Ectodermal cell (in vitro differentiated cells): ENCODE results near the gene ST6GALNAC4.

Experiments used
- H3K27ac ChIP-seq: 2 replicates; pipeline ENCODE4 v1.7.0; 2013; ENCODE audit warnings: mild to moderate bottlenecking, low read depth, low read length; ENCODE audit not compliant: insufficient read depth, poor library complexity, severe bottlenecking
- H3K27me3 ChIP-seq: 2 replicates; pipeline ENCODE4 v1.7.0; 2013; ENCODE audit warnings: mild to moderate bottlenecking, low read length; ENCODE audit not compliant: insufficient read depth, control insufficient read depth, poor library complexity, severe bottlenecking
- H3K36me3 ChIP-seq: one replicate; pipeline ENCODE4 v1.7.0; 2013; ENCODE audit warnings: low read length; ENCODE audit not compliant: control insufficient read depth, insufficient read depth
- H3K4me1 ChIP-seq: one replicate; pipeline ENCODE4 v1.7.0; 2013; ENCODE audit warnings: low read length; ENCODE audit not compliant: control insufficient read depth, insufficient read depth
- H3K4me3 ChIP-seq: 2 replicates; pipeline ENCODE4 v1.7.0; 2013; ENCODE audit warnings: low read depth, low read length, control low read depth; ENCODE audit not compliant: insufficient read depth
- H3K9me3 ChIP-seq: 2 replicates; pipeline ENCODE4 v1.7.0; 2013; ENCODE audit warnings: mild to moderate bottlenecking, low read length, moderate library complexity; ENCODE audit not compliant: control insufficient read depth
- WGBS, 2 experiments: methylation state at CpG; one replicate each; pipeline ENCODE4 v1.1.7; 2013; ENCODE audit warnings: missing lambda C conversion rate in 2 of 2; 5-methylcytosine and 5-hydroxymethylcytosine counted together

ST6GALNAC4 gene

GRCh38 chr9:127946728-127947127, 29.9 kb upstream of the ST6GALNAC4 start:
- 86 to 90% methylated on average over 3 of the region's 3 CpGs for WGBS, 2 experiments
- no peaks in the 10 kb centered on the region for H3K9me3 ChIP-seq
- H3K4me1 ChIP-seq: peaks cover 17% of the 10 kb centered on the region
- H3K36me3 ChIP-seq: peaks cover 7% of the 10 kb centered on the region
- H3K4me3 ChIP-seq: no peak overlapping the region
- no peak overlapping the region for H3K27ac ChIP-seq
- H3K27me3 ChIP-seq: no peaks in the 10 kb centered on the region

- H3K27me3 ChIP-seq: no peaks in the 10 kb centered on the region
- peaks cover 13% of the 10 kb centered on the region for H3K4me1 ChIP-seq
- 95 to 96% methylated on average over 9 of the region's 9 CpGs for WGBS, 2 experiments
- no peak overlapping the region for H3K27ac ChIP-seq
- peaks cover 7% of the 10 kb centered on the region for H3K36me3 ChIP-seq
- no peak overlapping the region for H3K4me3 ChIP-seq
- H3K9me3 ChIP-seq: no peaks in the 10 kb centered on the region
These were observed 29.1 kb upstream of the ST6GALNAC4 start for GRCh38 chr9:127945942-127946341.

GRCh38 chr9:127945338-127945737, 28.5 kb upstream of the ST6GALNAC4 start:
- Histone ChIP-seq H3K4me1 (peaks cover 10% of the 10 kb centered on the region), H3K36me3 (peaks cover 7% of the 10 kb centered on the region), H3K4me3 (no peak overlapping the region), H3K27me3 (no peaks in the 10 kb centered on the region), H3K9me3 (no peaks in the 10 kb centered on the region), H3K27ac (no peak overlapping the region)
- 96% methylated on average over 24 of the region's 24 CpGs for WGBS, 2 experiments

- WGBS, 2 experiments: 95 to 97% methylated on average over 38 of the region's 38 CpGs
- peaks cover 10% of the 10 kb centered on the region for H3K4me1 ChIP-seq
- no peaks in the 10 kb centered on the region for H3K9me3 ChIP-seq
- H3K27ac ChIP-seq: no peak overlapping the region
- peaks cover 7% of the 10 kb centered on the region for H3K36me3 ChIP-seq
- H3K4me3 ChIP-seq: no peak overlapping the region
- no peaks in the 10 kb centered on the region for H3K27me3 ChIP-seq
These were observed 27.9 kb upstream of the ST6GALNAC4 start for GRCh38 chr9:127944586-127945218.

- no peaks in the 10 kb centered on the region for H3K9me3 ChIP-seq
- H3K27ac ChIP-seq: no peak overlapping the region
- no peak overlapping the region for H3K4me3 ChIP-seq
- H3K36me3 ChIP-seq: peaks cover 7% of the 10 kb centered on the region
- WGBS, 2 experiments: 35 to 37% methylated on average over 12 to 13 of the region's 13 CpGs
- H3K27me3 ChIP-seq: no peaks in the 10 kb centered on the region
- H3K4me1 ChIP-seq: peaks cover 10% of the 10 kb centered on the region
These were observed 26.9 kb upstream of the ST6GALNAC4 start for GRCh38 chr9:127943731-127944144.

GRCh38 chr9:127943011-127943662, 26.3 kb upstream of the ST6GALNAC4 start:
- no peak overlapping the region for H3K27ac ChIP-seq
- H3K36me3 ChIP-seq: peaks cover 7% of the 10 kb centered on the region
- H3K4me3 ChIP-seq: no peak overlapping the region
- H3K4me1 ChIP-seq: peaks cover 8% of the 10 kb centered on the region
- H3K9me3 ChIP-seq: no peaks in the 10 kb centered on the region
- 90 to 94% methylated on average over 14 of the region's 14 CpGs for WGBS, 2 experiments
- no peaks in the 10 kb centered on the region for H3K27me3 ChIP-seq

GRCh38 chr9:127942216-127943010, 25.6 kb upstream of the ST6GALNAC4 start:
- Histone ChIP-seq H3K27me3 (no peaks in the 10 kb centered on the region), H3K4me1 (peaks cover 8% of the 10 kb centered on the region), H3K4me3 (no peak overlapping the region), H3K36me3 (peaks cover 7% of the 10 kb centered on the region), H3K9me3 (no peaks in the 10 kb centered on the region), H3K27ac (no peak overlapping the region)
- 75% methylated on average over 18 of the region's 18 CpGs for WGBS, 2 experiments

GRCh38 chr9:127941961-127942215, 25.0 kb upstream of the ST6GALNAC4 start:
- H3K9me3 ChIP-seq: no peaks in the 10 kb centered on the region
- H3K4me3 ChIP-seq: no peak overlapping the region
- H3K27ac ChIP-seq: no peak overlapping the region
- peaks cover 8% of the 10 kb centered on the region for H3K4me1 ChIP-seq
- no peaks in the 10 kb centered on the region for H3K27me3 ChIP-seq
- WGBS, 2 experiments: 89% methylated on average over 3 of the region's 3 CpGs
- H3K36me3 ChIP-seq: peaks cover 7% of the 10 kb centered on the region

- H3K4me3 ChIP-seq: no peak overlapping the region
- peaks cover 7% of the 10 kb centered on the region for H3K36me3 ChIP-seq
- no peaks in the 10 kb centered on the region for H3K27me3 ChIP-seq
- H3K9me3 ChIP-seq: no peaks in the 10 kb centered on the region
- peaks cover 8% of the 10 kb centered on the region for H3K4me1 ChIP-seq
- H3K27ac ChIP-seq: no peak overlapping the region
- WGBS, 2 experiments: 90% methylated on average over 18 of the region's 18 CpGs
These were observed 24.5 kb upstream of the ST6GALNAC4 start for GRCh38 chr9:127941062-127941960.
